Ishikawa (cell line): Measurements from ENCODE around the gene RAPGEF4.

Source experiments
- CEBPB ChIP-seq: IDR thresholded peaks from 2 replicates; pipeline ENCODE4 v1.6.1; 2012
- CREB1 ChIP-seq: IDR thresholded peaks from 2 replicates; pipeline ENCODE4 v1.6.1; 2012; ENCODE audit warnings: low read depth
- EGR1 ChIP-seq: IDR thresholded peaks from 2 replicates; pipeline ENCODE4 v1.6.1; 2012
- EP300 ChIP-seq: IDR thresholded peaks from 2 replicates; pipeline ENCODE4 v1.6.1; 2012; ENCODE audit warnings: borderline replicate concordance
- FOXM1 ChIP-seq: IDR thresholded peaks from 2 replicates; pipeline ENCODE4 v1.6.1; 2012; ENCODE audit warnings: low read depth, borderline replicate concordance
- MAX ChIP-seq: IDR thresholded peaks from 2 replicates; pipeline ENCODE4 v1.6.1; 2012
- NFIC ChIP-seq: IDR thresholded peaks from 2 replicates; pipeline ENCODE4 v1.6.1; 2012
- RAD21 ChIP-seq: IDR thresholded peaks from 2 replicates; pipeline ENCODE4 v1.6.1; 2012; ENCODE audit warnings: low read depth
- REST ChIP-seq: IDR thresholded peaks from 2 replicates; pipeline ENCODE4 v1.6.1; 2012; ENCODE audit warnings: low read depth, mild to moderate bottlenecking
- TAF1 ChIP-seq: IDR thresholded peaks from 2 replicates; pipeline ENCODE4 v1.6.1; 2012; ENCODE audit warnings: low read depth, mild to moderate bottlenecking
- TCF12 ChIP-seq: IDR thresholded peaks from 2 replicates; pipeline ENCODE4 v1.6.1; 2012; ENCODE audit warnings: low read depth
- TEAD4 ChIP-seq: IDR thresholded peaks from 2 replicates; pipeline ENCODE4 v1.6.1; 2012
- USF1 ChIP-seq: IDR thresholded peaks from 2 replicates; pipeline ENCODE4 v1.6.1; 2012
- YY1 ChIP-seq: IDR thresholded peaks from 2 replicates; pipeline ENCODE4 v1.6.1; 2012; ENCODE audit warnings: low read depth
- ZBTB7A ChIP-seq: IDR thresholded peaks from 2 replicates; pipeline ENCODE4 v1.6.1; 2012; ENCODE audit warnings: low read depth

RAPGEF4 gene

GRCh38 chr2:172869861-172870260 lies 134.2 kb downstream of the RAPGEF4 start:
- TF ChIP-seq RAD21 (no peak), CREB1 (no peak), EP300 (no peak), TAF1 (no peak), TEAD4 (no peak), REST (no peak), EGR1 (no peak), CEBPB (no peak), ZBTB7A (no peak), USF1 (no peak)

GRCh38 chr2:172870396-172870795 lies 134.8 kb downstream of the RAPGEF4 start:
- TF ChIP-seq YY1, result no peak
- TF ChIP-seq MAX, result no peak
- TF ChIP-seq TAF1, result no peak

GRCh38 chr2:172877826-172878225 lies 142.2 kb downstream of the RAPGEF4 start:
- TF ChIP-seq USF1 (no peak), CEBPB (no peak), TAF1 (no peak), TCF12 (no peak), NFIC (no peak), TEAD4 (no peak), RAD21 (no peak), EP300 (no peak), ZBTB7A (no peak), EGR1 (no peak), CREB1 (no peak), REST (no peak), MAX (no peak), FOXM1 (no peak), YY1 (no peak)

GRCh38 chr2:172878260-172878659 lies 142.6 kb downstream of the RAPGEF4 start:
- TF ChIP-seq REST, result no peak
- TF ChIP-seq YY1, result no peak
- no peak for TF ChIP-seq CREB1

- no peak for TF ChIP-seq USF1
- TF ChIP-seq FOXM1, result no peak
- no peak for TF ChIP-seq MAX
- no peak for TF ChIP-seq EGR1
- TF ChIP-seq TAF1, result no peak
- no peak for TF ChIP-seq TCF12
- no peak for TF ChIP-seq CREB1
- TF ChIP-seq EP300, result no peak
- no peak for TF ChIP-seq REST
- TF ChIP-seq NFIC, result no peak
- TF ChIP-seq CEBPB, result no peak
- no peak for TF ChIP-seq RAD21
- TF ChIP-seq YY1, result no peak
- no peak for TF ChIP-seq ZBTB7A
Measured at GRCh38 chr2:172884336-172884735, 148.7 kb downstream of the RAPGEF4 start.
